ENCODE results near the gene ADAM22.

Gene ADAM22

DNA sequence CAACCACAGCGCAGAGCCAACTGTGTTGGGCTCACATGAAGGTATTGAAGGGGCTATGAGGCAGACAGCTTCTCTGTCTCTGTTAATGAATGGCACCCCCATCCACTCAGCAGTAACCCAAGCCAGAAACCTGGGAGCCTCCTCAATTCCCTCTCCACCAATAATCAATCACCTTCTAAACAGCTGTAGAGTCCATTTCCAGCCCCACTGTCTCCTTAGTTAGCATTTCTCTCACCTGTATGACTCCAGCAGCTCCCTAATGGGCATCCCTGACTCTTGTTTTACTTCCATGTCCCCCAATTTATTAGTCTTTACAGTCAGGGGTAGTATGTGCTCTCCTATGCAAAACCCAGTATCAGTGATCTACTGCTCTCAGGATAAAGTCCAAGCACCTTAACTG lies 278.9 kb downstream of the ADAM22 start:
- no peak for TF ChIP-seq CTCF (IDR thresholded peaks at IDR 0.05)
- TF ChIP-seq ZFX (IDR thresholded peaks at IDR 0.05; ENCODE audit: borderline replicate concordance) = no peak
- no peak overlapping the region for H3K27ac ChIP-seq

DNA sequence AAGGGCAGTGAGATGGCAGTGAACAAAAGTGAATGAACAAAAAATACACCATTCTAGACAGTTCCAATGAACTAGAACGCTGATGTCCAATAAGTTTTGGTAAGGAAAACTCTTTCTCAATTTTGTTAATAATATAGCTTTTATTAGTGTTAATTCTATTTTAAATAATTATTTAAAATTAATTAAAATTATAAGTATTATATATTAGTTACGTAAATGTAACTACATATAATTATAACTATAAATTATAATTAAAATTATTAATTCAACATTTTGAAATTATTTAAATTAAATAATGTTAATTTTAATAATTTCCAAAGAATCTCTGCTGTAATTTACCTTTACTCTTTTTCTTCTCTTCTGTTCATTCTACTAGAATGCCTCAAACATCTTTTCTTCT lies 280.4 kb downstream of the ADAM22 start:
- TF ChIP-seq CTCF (IDR thresholded peaks at IDR 0.05) (no peak), ZFX (IDR thresholded peaks at IDR 0.05; ENCODE audit: borderline replicate concordance) (no peak)
- H3K27ac ChIP-seq = no peak overlapping the region

- H3K27ac ChIP-seq = no peak overlapping the region
- TF ChIP-seq ZFX (IDR thresholded peaks at IDR 0.05; ENCODE audit: borderline replicate concordance) (no peak), CTCF (IDR thresholded peaks at IDR 0.05) (no peak)
These were observed 281.2 kb downstream of the ADAM22 start for GRCh38 chr7:88215295-88215694.

DNA sequence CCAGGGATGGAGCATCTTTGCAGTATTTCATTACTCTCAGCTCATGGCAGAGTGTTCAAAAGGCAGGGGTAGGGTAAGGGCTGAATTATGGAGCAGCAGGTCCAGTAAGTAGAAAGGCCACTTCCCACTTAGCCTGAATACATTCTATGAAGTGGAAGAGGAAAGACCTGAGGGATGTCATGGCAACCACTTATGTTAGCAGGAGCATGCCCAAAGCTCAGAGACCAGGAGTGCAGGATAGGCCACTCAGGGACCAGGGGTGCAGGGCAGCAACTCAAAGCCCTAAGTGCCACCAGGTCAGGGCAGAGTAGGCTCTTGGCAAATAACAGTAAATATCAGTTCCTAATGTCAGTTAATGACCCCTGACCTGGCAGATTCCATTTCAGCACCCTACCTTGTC lies 282.2 kb downstream of the ADAM22 start:
- H3K27ac ChIP-seq = no peak overlapping the region
- no peak for TF ChIP-seq CTCF (IDR thresholded peaks at IDR 0.05)
- no peak for TF ChIP-seq ZFX (IDR thresholded peaks at IDR 0.05; ENCODE audit: borderline replicate concordance)

DNA sequence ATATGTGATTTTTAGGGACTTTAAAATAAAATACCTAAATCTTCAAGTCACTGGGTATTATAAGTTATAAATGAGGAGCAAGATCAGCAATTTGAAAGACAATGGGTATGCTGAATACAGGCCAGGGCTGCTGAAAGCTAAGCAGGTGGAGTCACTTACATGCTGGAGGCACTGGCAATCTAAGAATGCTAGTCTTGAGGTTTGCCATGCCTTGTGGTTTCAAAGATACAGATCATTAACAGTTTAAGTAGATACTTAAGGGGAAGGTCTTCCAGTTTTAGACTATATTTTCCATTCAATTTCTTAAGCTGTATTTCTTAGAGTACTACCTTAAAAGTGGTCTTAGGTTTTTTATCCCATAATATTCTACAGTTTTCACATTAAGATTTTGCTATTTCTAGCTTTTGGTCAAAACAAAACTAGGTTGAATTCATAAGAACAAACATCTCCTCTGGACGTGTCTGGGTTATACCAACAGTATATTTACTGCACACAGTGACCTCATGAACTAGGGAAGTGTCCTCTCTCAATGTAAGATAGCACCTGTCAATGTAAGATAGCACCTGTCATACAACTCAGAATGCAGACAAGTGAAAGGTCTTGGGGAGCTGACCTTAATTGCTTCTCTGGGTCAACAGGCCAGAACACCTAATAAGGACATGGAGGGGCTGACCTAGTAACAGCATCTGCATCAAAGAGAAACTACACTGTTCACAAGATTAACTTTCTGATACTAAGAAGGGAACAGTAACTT lies 283.8 kb downstream of the ADAM22 start:
- TF ChIP-seq ZFX (IDR thresholded peaks at IDR 0.05; ENCODE audit: borderline replicate concordance) (no peak), CTCF (IDR thresholded peaks at IDR 0.05) (no peak)
- no peak overlapping the region for H3K27ac ChIP-seq

GRCh38 chr7:88218429-88218745 lies 284.3 kb downstream of the ADAM22 start:
- H3K27ac ChIP-seq = no peak overlapping the region
- no peak for TF ChIP-seq CTCF (IDR thresholded peaks at IDR 0.05)
- no peak for TF ChIP-seq ZFX (IDR thresholded peaks at IDR 0.05; ENCODE audit: borderline replicate concordance)

DNA sequence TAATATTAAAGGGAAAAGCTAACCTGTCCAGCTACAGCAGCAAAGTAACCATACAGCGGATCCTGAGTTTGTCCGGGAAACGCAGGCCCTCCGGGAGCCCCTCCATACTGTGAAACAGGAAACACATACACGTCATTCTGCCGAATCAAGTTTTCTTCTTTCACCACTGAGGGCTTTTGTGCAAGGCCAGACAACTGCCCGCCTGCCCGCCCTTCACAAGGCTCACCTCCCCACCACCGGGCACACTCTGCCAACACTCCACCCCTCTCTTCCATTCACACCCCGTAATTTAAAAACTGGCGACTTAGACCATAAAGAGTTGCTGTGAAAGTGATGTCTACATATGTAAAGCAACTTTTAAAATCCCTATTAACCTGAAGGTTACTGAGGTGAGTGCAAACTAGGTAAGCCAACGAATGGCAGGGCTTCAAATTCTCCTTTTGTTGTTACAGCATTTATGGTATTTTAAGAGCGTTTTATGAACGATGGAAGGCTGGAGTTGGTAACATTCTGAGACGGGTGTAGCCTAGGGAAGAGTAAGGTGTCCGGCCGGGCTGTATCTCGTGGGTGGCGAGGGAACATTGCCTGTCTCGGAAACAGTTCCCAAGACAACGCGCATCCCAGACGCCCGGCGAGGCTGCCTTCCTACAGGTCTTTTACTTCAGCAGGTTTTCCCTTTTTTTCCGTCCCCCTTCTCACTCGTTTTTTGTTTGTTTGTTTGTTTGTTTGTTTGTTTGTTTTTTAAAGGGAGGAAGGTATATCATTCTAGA lies 285.0 kb downstream of the ADAM22 start:
- H3K27ac ChIP-seq = peak overlapping the region; percentile 63; the same call in 1 of the 2 replicates
- TF ChIP-seq CTCF (IDR thresholded peaks at IDR 0.05) (no peak), ZFX (IDR thresholded peaks at IDR 0.05; ENCODE audit: borderline replicate concordance) (no peak)

Data from 22Rv1 (cell line).